ENCODE measurements around the gene PRKACB.

DNA sequence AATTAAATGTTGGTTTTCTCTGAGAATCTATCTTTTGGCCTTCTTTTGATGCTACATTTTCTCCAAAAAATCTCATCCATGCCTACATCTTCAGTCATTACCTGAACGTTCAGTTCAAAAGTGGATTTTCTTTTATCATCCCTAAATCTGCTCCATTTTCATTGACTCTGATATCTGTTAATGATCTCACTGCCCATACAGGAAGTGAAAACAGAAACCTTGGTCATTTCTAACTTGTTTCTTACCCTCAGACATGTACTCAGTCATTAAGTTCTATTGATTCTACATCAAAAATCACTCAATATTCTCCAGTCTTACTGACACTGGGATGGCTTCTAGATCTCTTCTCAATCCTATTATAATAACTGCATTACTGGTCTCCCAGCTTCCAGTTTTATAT is 22.7 kb downstream of the PRKACB start:
- TF ChIP-seq NR2F2 (IDR thresholded peaks at IDR 0.05) = no peak
- TF ChIP-seq, protein P1, sequence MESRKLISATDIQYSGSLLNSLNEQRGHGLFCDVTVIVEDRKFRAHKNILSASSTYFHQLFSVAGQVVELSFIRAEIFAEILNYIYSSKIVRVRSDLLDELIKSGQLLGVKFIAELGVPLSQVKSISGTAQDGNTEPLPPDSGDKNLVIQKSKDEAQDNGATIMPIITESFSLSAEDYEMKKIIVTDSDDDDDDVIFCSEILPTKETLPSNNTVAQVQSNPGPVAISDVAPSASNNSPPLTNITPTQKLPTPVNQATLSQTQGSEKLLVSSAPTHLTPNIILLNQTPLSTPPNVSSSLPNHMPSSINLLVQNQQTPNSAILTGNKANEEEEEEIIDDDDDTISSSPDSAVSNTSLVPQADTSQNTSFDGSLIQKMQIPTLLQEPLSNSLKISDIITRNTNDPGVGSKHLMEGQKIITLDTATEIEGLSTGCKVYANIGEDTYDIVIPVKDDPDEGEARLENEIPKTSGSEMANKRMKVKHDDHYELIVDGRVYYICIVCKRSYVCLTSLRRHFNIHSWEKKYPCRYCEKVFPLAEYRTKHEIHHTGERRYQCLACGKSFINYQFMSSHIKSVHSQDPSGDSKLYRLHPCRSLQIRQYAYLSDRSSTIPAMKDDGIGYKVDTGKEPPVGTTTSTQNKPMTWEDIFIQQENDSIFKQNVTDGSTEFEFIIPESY (IDR thresholded peaks at IDR 0.05) = no peak
- TF ChIP-seq, protein P2, sequence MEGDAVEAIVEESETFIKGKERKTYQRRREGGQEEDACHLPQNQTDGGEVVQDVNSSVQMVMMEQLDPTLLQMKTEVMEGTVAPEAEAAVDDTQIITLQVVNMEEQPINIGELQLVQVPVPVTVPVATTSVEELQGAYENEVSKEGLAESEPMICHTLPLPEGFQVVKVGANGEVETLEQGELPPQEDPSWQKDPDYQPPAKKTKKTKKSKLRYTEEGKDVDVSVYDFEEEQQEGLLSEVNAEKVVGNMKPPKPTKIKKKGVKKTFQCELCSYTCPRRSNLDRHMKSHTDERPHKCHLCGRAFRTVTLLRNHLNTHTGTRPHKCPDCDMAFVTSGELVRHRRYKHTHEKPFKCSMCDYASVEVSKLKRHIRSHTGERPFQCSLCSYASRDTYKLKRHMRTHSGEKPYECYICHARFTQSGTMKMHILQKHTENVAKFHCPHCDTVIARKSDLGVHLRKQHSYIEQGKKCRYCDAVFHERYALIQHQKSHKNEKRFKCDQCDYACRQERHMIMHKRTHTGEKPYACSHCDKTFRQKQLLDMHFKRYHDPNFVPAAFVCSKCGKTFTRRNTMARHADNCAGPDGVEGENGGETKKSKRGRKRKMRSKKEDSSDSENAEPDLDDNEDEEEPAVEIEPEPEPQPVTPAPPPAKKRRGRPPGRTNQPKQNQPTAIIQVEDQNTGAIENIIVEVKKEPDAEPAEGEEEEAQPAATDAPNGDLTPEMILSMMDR (IDR thresholded peaks at IDR 0.05; ENCODE audit: low read depth, low read length, missing input control) = no peak
- TF ChIP-seq, protein P3, sequence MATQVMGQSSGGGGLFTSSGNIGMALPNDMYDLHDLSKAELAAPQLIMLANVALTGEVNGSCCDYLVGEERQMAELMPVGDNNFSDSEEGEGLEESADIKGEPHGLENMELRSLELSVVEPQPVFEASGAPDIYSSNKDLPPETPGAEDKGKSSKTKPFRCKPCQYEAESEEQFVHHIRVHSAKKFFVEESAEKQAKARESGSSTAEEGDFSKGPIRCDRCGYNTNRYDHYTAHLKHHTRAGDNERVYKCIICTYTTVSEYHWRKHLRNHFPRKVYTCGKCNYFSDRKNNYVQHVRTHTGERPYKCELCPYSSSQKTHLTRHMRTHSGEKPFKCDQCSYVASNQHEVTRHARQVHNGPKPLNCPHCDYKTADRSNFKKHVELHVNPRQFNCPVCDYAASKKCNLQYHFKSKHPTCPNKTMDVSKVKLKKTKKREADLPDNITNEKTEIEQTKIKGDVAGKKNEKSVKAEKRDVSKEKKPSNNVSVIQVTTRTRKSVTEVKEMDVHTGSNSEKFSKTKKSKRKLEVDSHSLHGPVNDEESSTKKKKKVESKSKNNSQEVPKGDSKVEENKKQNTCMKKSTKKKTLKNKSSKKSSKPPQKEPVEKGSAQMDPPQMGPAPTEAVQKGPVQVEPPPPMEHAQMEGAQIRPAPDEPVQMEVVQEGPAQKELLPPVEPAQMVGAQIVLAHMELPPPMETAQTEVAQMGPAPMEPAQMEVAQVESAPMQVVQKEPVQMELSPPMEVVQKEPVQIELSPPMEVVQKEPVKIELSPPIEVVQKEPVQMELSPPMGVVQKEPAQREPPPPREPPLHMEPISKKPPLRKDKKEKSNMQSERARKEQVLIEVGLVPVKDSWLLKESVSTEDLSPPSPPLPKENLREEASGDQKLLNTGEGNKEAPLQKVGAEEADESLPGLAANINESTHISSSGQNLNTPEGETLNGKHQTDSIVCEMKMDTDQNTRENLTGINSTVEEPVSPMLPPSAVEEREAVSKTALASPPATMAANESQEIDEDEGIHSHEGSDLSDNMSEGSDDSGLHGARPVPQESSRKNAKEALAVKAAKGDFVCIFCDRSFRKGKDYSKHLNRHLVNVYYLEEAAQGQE (IDR thresholded peaks at IDR 0.05) = no peak
- TF ChIP-seq RAD21 (IDR thresholded peaks at IDR 0.05) = no peak
- no peak for TF ChIP-seq YY1 (IDR thresholded peaks at IDR 0.05)
- no peak for TF ChIP-seq FOXA1 (IDR thresholded peaks at IDR 0.05)
- no peak for TF ChIP-seq JUND (IDR thresholded peaks at IDR 0.05)
- TF ChIP-seq, protein P4, sequence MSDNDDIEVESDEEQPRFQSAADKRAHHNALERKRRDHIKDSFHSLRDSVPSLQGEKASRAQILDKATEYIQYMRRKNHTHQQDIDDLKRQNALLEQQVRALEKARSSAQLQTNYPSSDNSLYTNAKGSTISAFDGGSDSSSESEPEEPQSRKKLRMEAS (IDR thresholded peaks at IDR 0.05) = no peak
- no peak for TF ChIP-seq SP1 (IDR thresholded peaks at IDR 0.05)
- no peak for TF ChIP-seq TAF1 (conservative IDR thresholded peaks at IDR 0.05)
- no peak for TF ChIP-seq HNF4A (conservative IDR thresholded peaks at IDR 0.05)
- no peak for TF ChIP-seq GABPA (IDR thresholded peaks at IDR 0.05 in 1 of 2, conservative IDR thresholded peaks at IDR 0.05 in 1 of 2)
- no peak for TF ChIP-seq RXRA (IDR thresholded peaks at IDR 0.05)
